Astrocyte of the cerebellum (primary cell): ENCODE results near the gene COLEC12.

ENCODE experiments used
- DNase-seq: peaks from one replicate; pipeline ENCODE4 v3.0.0-alpha.2; 2011; ENCODE audit warnings: low read depth
- H3K4me3 ChIP-seq: 2 replicates; pipeline ENCODE4 v1.5.1; 2011; ENCODE audit warnings: mild to moderate bottlenecking, low read depth, low read length, moderate library complexity
- in situ Hi-C: cut with HindIII; loops from 2 replicates; pipeline ENCODE4 v1.10.0; 2017; ENCODE audit warnings: low sequenced_read_pairs
- TF ChIP-seq, protein P1 (sequence below): IDR thresholded peaks from 2 replicates; pipeline ENCODE4 v1.5.1; 2012; ENCODE audit warnings: low read length, low read depth, moderate library complexity, mild to moderate bottlenecking; ENCODE audit errors: missing control alignments

COLEC12 gene

GRCh38 chr18:364256-364826 lies 136.2 kb downstream of the COLEC12 start:
- DNase-seq = no peak
- no peak overlapping the region for H3K4me3 ChIP-seq
- TF ChIP-seq, protein P1, sequence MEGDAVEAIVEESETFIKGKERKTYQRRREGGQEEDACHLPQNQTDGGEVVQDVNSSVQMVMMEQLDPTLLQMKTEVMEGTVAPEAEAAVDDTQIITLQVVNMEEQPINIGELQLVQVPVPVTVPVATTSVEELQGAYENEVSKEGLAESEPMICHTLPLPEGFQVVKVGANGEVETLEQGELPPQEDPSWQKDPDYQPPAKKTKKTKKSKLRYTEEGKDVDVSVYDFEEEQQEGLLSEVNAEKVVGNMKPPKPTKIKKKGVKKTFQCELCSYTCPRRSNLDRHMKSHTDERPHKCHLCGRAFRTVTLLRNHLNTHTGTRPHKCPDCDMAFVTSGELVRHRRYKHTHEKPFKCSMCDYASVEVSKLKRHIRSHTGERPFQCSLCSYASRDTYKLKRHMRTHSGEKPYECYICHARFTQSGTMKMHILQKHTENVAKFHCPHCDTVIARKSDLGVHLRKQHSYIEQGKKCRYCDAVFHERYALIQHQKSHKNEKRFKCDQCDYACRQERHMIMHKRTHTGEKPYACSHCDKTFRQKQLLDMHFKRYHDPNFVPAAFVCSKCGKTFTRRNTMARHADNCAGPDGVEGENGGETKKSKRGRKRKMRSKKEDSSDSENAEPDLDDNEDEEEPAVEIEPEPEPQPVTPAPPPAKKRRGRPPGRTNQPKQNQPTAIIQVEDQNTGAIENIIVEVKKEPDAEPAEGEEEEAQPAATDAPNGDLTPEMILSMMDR = no peak
- in situ Hi-C loops = loop anchor here (5.0 kb wide), 1 partner anchor 103 kb away; no protein-coding TSS in a partner anchor

GRCh38 chr18:363301-364085 lies 137.0 kb downstream of the COLEC12 start:
- DNase-seq = peak; percentile 91
- TF ChIP-seq, protein P1 = no peak
- in situ Hi-C loops = loop anchor here (5.0 kb wide), 1 partner anchor 104 kb away; no protein-coding TSS in a partner anchor
- H3K4me3 ChIP-seq = no peak overlapping the region

- peak; percentile 77 for DNase-seq
- in situ Hi-C loops = loop anchor here (5.0 kb wide), 1 partner anchor 105 kb away; no protein-coding TSS in a partner anchor
- H3K4me3 ChIP-seq = no peak overlapping the region
- TF ChIP-seq, protein P1 = no peak
These were observed 137.9 kb downstream of the COLEC12 start for GRCh38 chr18:362311-363290.

- peak; percentile 57 for DNase-seq
- H3K4me3 ChIP-seq = no peak overlapping the region
- in situ Hi-C loops = loop anchor here (5.0 kb wide), 1 partner anchor 105 kb away; no protein-coding TSS in a partner anchor
- TF ChIP-seq, protein P1 = no peak
These were observed 138.6 kb downstream of the COLEC12 start for GRCh38 chr18:361941-362310.

GRCh38 chr18:361100-361732 lies 139.3 kb downstream of the COLEC12 start:
- in situ Hi-C loops = loop anchor here (5.0 kb wide), 1 partner anchor 106 kb away; no protein-coding TSS in a partner anchor
- no peak for DNase-seq
- H3K4me3 ChIP-seq = no peak overlapping the region
- TF ChIP-seq, protein P1 = no peak
